HCT116 (cell line): Measurements from ENCODE around the gene RMRP. TPM values are rescaled to one million over a fixed set of nuclear protein-coding genes. Genes with fewer than 3 reads are reported as not detected.

ENCODE experiments used
- ATAC-seq: fragments of 200-7000 bp; cut with Tn5 transposase; 2 replicates; pipeline ENCODE4 v1.9.1; 2020; ENCODE audit warnings: mild to moderate bottlenecking, moderate library complexity
- BruUV-seq: library from RNA; stranded (reverse); fragments of 400-500 nt; replicated peaks from 2 replicates; lab custom pipeline; 2021; lab: Mats Ljungman, UMichigan
- CTCF ChIA-PET: fragments of 300-600 bp; sonication (Branson Sonifier 250); formaldehyde crosslinking; loops from one replicate; lab custom pipeline; 2021; ENCODE audit warnings: antibody characterized with exemption; lab: Charles Lee
- POLR2A ChIA-PET: fragments of 300-600, 350-600 bp; sonication (Branson Sonifier 250); formaldehyde crosslinking; loops from one replicate; lab custom pipeline; 2021; ENCODE audit warnings: antibody characterized with exemption; lab: Charles Lee
- RAD21 ChIA-PET, 2 experiments: fragments of 300-600 bp; sonication (Branson Sonifier 250); formaldehyde crosslinking; loops; one replicate each; lab custom pipeline; 2023; ENCODE audit warnings: low total read pairs in 2 of 2; ENCODE audit not compliant: uncharacterized antibody in 2 of 2, unreplicated experiment in 2 of 2, low non-redundant PET in 1 of 2; lab: Charles Lee
- DNase-seq: peaks from one replicate; pipeline ENCODE4 v3.0.0-alpha.2; 2010; ENCODE audit warnings: low read depth, low spot score
- H2AFZ ChIP-seq: fragments of 200-600 bp; shearing (Covaris generic), sonication (generic); 2 replicates; pipeline ENCODE4 v1.6.1; 2017; ENCODE audit warnings: low read depth, mixed run types, mixed read lengths, antibody characterized with exemption, low read length; ENCODE audit not compliant: poor library complexity, severe bottlenecking
- H3K27ac ChIP-seq: 2 replicates; pipeline ENCODE4 v1.5.1; 2012; ENCODE audit warnings: low read depth, low read length
- H3K27me3 ChIP-seq: fragments of 200-600 bp; sonication (generic); 2 replicates; pipeline ENCODE4 v1.6.1; 2016; ENCODE audit warnings: mixed run types, low read length, mixed read lengths; ENCODE audit not compliant: insufficient read depth
- H3K36me3 ChIP-seq, 2 experiments: fragments of 200-500 bp in 1 of 2; fragments of 200-600 bp in 1 of 2; sonication (Bioruptor generic) in 1 of 2; sonication (generic) in 1 of 2; 2 replicates each; pipeline versions ENCODE4 v1.5.1 to v1.6.1; 2014 to 2016; ENCODE audit warnings: low read length in 2 of 2, inconsistent platforms in 1 of 2, mixed read lengths in 1 of 2, mixed run types in 1 of 2; ENCODE audit not compliant: insufficient read depth in 2 of 2, control insufficient read depth in 1 of 2
- H3K4me1 ChIP-seq, 2 experiments: fragments of 200-600 bp in 1 of 2; sonication (generic) in 1 of 2; 2 replicates each; pipeline versions ENCODE4 v1.5.1 to v1.6.1; 2012 to 2017; ENCODE audit warnings: low read length in 2 of 2, inconsistent platforms in 1 of 2, mild to moderate bottlenecking in 1 of 2, mixed read lengths in 1 of 2, mixed run types in 1 of 2, moderate library complexity in 1 of 2; ENCODE audit not compliant: insufficient read depth in 2 of 2, control insufficient read depth in 1 of 2
- H3K4me2 ChIP-seq: fragments of 200-600 bp; sonication (generic); 2 replicates; pipeline ENCODE4 v1.6.1; 2017; ENCODE audit warnings: mixed run types, low read length, mixed read lengths
- H3K4me3 ChIP-seq, 2 experiments: fragments of 200-600 bp in 1 of 2; sonication (generic) in 1 of 2; replicated peaks in 1 of 2; 2 replicates each; pipeline ENCODE4 v1.5.1; 2011 to 2016; ENCODE audit warnings: low read length in 2 of 2, control low read depth in 1 of 2, low read depth in 1 of 2, mild to moderate bottlenecking in 1 of 2, mixed read lengths in 1 of 2, mixed run types in 1 of 2
- H3K79me2 ChIP-seq: fragments of 200-600 bp; sonication (generic); 2 replicates; pipeline ENCODE4 v1.6.1; 2017; ENCODE audit warnings: mild to moderate bottlenecking, mixed run types, low read length, moderate library complexity, mixed read lengths; ENCODE audit not compliant: insufficient read depth
- H3K9ac ChIP-seq: fragments of 200-600 bp; sonication (generic); 2 replicates; pipeline ENCODE4 v1.6.1; 2016; ENCODE audit warnings: low read length, mixed read lengths
- H3K9me2 ChIP-seq: fragments of 200-600 bp; sonication (generic), shearing (Covaris generic); 2 replicates; pipeline ENCODE4 v1.6.1; 2017; ENCODE audit warnings: mixed run types, mild to moderate bottlenecking, moderate library complexity; ENCODE audit not compliant: insufficient read depth
- H3K9me3 ChIP-seq, 2 experiments: fragments of 200-500 bp in 1 of 2; fragments of 200-600 bp in 1 of 2; sonication (Bioruptor generic) in 1 of 2; sonication (generic) in 1 of 2; 2 replicates each; pipeline ENCODE4 v1.6.1; 2014 to 2017; ENCODE audit warnings: low read length in 2 of 2, mixed read lengths in 2 of 2, inconsistent platforms in 1 of 2, low read depth in 1 of 2, mild to moderate bottlenecking in 1 of 2, mixed run types in 1 of 2, moderate library complexity in 1 of 2; ENCODE audit not compliant: control insufficient read depth in 1 of 2, insufficient read depth in 1 of 2
- H4K20me1 ChIP-seq: fragments of 200-600 bp; sonication (generic), shearing (Covaris generic); 2 replicates; pipeline ENCODE4 v1.6.1; 2017; ENCODE audit warnings: mixed run types, mild to moderate bottlenecking, moderate library complexity; ENCODE audit not compliant: insufficient read depth
- ATF3 ChIP-seq: IDR thresholded peaks from 2 replicates; pipeline ENCODE4 v1.6.1; 2012
- CBX3 ChIP-seq: IDR thresholded peaks from 2 replicates; pipeline ENCODE4 v1.6.1; 2012; ENCODE audit warnings: low read depth
- EGR1 ChIP-seq: IDR thresholded peaks from 2 replicates; pipeline ENCODE4 v1.6.1; 2012; ENCODE audit warnings: low read depth
- ELF1 ChIP-seq: IDR thresholded peaks from 2 replicates; pipeline ENCODE4 v1.6.1; 2012; ENCODE audit warnings: low read depth, borderline replicate concordance
- FOSL1 ChIP-seq: IDR thresholded peaks from 2 replicates; pipeline ENCODE4 v1.6.1; 2012; ENCODE audit warnings: low read depth
- JUND ChIP-seq: IDR thresholded peaks from 2 replicates; pipeline ENCODE4 v1.6.1; 2012
- POLR2AphosphoS5 ChIP-seq: IDR thresholded peaks from 2 replicates; pipeline ENCODE4 v1.6.1; 2011; ENCODE audit warnings: mild to moderate bottlenecking, low read depth, low read length, moderate library complexity
- REST ChIP-seq: IDR thresholded peaks from 2 replicates; pipeline ENCODE4 v1.6.1; 2012; ENCODE audit warnings: low read depth
- SIN3A ChIP-seq: IDR thresholded peaks from 2 replicates; pipeline ENCODE4 v1.6.1; 2012; ENCODE audit warnings: low read depth
- SRF ChIP-seq: IDR thresholded peaks from 2 replicates; pipeline ENCODE4 v1.6.1; 2012; ENCODE audit warnings: low read depth
- TCF7L2 ChIP-seq: IDR thresholded peaks from 2 replicates; pipeline ENCODE4 v1.7.0; 2011; ENCODE audit warnings: borderline replicate concordance, inconsistent platforms; ENCODE audit not compliant: insufficient read depth, insufficient read length; ENCODE audit errors: extremely low read depth
- ZNF274 ChIP-seq: fragments of 200-500 bp; sonication (Bioruptor generic); IDR thresholded peaks from 2 replicates; pipeline ENCODE4 v1.6.1; 2014; ENCODE audit warnings: mild to moderate bottlenecking, low read depth, low read length, inconsistent platforms
- intact Hi-C: fragments of 100-400 bp; cut with micrococcal nuclease; formaldehyde crosslinking; loops from 2 replicates; pipeline ENCODE4 v1.10.0; 2022
- total RNA-seq: library from RNA; stranded (reverse); gene quantifications from one replicate; pipeline ENCODE4 v1.2.1, GENCODE V29; 2021; ENCODE audit not compliant: unreplicated experiment

Gene RMRP
- total RNA-seq, 1 experiment from 2014 or later: 30,969 TPM

GRCh38 chr9:35636135-35636876, 21.5 kb downstream of the RMRP start (continued):
- TF ChIP-seq TCF7L2 (no peak), SRF (no peak), CBX3 (no peak), ATF3 (no peak), SIN3A (no peak), JUND (no peak), POLR2AphosphoS5 (no peak), ZNF274 (no peak), REST (no peak), ELF1 (no peak), FOSL1 (no peak), EGR1 (no peak)

- RAD21 ChIA-PET: no interaction called here
- no TSS peak for BruUV-seq
- no peak for TF ChIP-seq ATF3
- no peak for TF ChIP-seq SRF
- no peak for TF ChIP-seq SIN3A
- TF ChIP-seq, all 23 proteins: peak for 0
- no peak overlapping the region for H3K4me3 ChIP-seq
- ChIA-PET CTCF (no interaction called here), POLR2A (no interaction called here)
- no peak overlapping the region for H3K27ac ChIP-seq
- no peaks in the 10 kb centered on the region for H4K20me1 ChIP-seq
- no peak overlapping the region for H3K4me2 ChIP-seq
- no peaks in the 10 kb centered on the region for H3K9me2 ChIP-seq
- no peak overlapping the region for H3K9ac ChIP-seq
- DNase-seq: no peak
- no peak for ATAC-seq
- intact Hi-C loops: no loop called here
- H3K9me3 ChIP-seq: no peaks in the 10 kb centered on the region
- no peaks in the 10 kb centered on the region for H3K27me3 ChIP-seq
- H3K4me1 ChIP-seq: no peaks in the 10 kb centered on the region
- H3K79me2 ChIP-seq: no peaks in the 10 kb centered on the region
- no peak overlapping the region for H2AFZ ChIP-seq
- no peaks in the 10 kb centered on the region for H3K36me3 ChIP-seq
These were observed 22.1 kb downstream of the RMRP start for GRCh38 chr9:35635730-35636129.
